ENCODE results near the gene TLN1. TPM values are rescaled to one million over a fixed set of nuclear protein-coding genes. Genes with fewer than 3 reads are reported as not detected.

The TLN1 gene
- total and polyA plus RNA-seq, 2 of the 8 experiments (the other 6 are each of a cell fraction or from before 2014, with no cell fraction given): 28.1 to 90.1 TPM

- TF ChIP-seq USF2 (IDR thresholded peaks at IDR 0.05; ENCODE audit: low read length): no peak
- no peak for TF ChIP-seq JUN (IDR thresholded peaks at IDR 0.05; ENCODE audit: low read depth, low read length)
- TF ChIP-seq BACH1 (IDR thresholded peaks at IDR 0.05; ENCODE audit: low read length): no peak
- no peak for TF ChIP-seq HDAC2 (IDR thresholded peaks at IDR 0.05; ENCODE audit: borderline replicate concordance in 1 of 2, low read depth in 2 of 2, low read length in 2 of 2)
- TF ChIP-seq SAP30 (IDR thresholded peaks at IDR 0.05; ENCODE audit: insufficient read depth, insufficient replicate concordance, low read length): no peak
- no peak for TF ChIP-seq RAD21 (IDR thresholded peaks at IDR 0.05 in 1 of 2, conservative IDR thresholded peaks at IDR 0.05 in 1 of 2; ENCODE audit: low read depth in 2 of 2, low read length in 2 of 2)
These were observed 49.1 kb upstream of the TLN1 start (continued) for GRCh38 chr9:35781066-35781465.
